Hepatocyte (in vitro differentiated cells): ENCODE measurements around the gene AMH.

Experiments used
- CTCF ChIP-seq: fragments of 200-600 bp; sonication (generic); IDR thresholded peaks from 2 replicates; pipeline ENCODE4 v1.5.1; 2016; ENCODE audit warnings: antibody characterized with exemption, mild to moderate bottlenecking; ENCODE audit not compliant: poor library complexity
- EZH2 ChIP-seq: fragments of 200-600 bp; sonication (generic); IDR thresholded peaks from 2 replicates; pipeline ENCODE4 v1.6.1; 2016; ENCODE audit warnings: antibody characterized with exemption, mild to moderate bottlenecking, borderline replicate concordance
- EZH2phosphoT487 ChIP-seq: fragments of 200-600 bp; sonication (generic); IDR thresholded peaks from one replicate; pipeline ENCODE4 v1.6.1; 2018; ENCODE audit warnings: antibody characterized with exemption, mild to moderate bottlenecking, low read depth, moderate library complexity; ENCODE audit not compliant: unreplicated experiment, severe bottlenecking

DNA sequence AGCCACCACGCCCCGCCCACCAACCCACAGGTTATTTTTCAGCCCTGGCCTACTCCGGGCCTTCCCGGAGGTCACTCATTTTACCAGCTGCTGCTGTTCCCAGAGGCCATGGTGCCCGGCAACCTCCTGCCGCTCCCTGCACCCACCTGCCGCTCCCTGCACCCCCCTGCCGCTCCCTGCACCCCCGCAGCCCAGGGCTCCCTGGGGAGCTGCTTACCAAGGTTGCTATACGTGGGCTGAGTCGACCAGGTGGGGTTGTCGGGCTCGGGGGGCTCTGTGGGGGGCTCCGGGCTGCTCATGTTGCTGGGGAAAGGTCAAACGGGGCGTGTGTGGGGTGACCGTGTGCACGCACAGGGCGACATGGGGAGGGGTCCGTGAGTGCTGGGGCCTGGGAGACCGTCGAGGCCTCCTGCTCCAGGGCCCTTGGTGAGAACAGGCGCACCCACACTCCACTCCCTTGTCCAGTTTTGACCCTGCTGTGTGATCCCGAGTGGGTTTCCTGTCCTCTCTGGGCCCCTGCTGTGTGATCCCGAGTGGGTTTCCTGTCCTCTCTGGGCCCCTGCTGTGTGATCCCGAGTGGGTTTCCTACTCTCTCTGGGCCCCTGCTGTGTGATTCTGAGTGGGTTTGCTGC is 31.6 kb downstream of the AMH start:
- TF ChIP-seq CTCF (no peak), EZH2phosphoT487 (no peak), EZH2 (no peak)
